ENCODE measurements around the gene ALDH1A2.
"Not testable (repeated sequence)": the region's sequence is repeated elsewhere in the genome, so short reads cannot be mapped to it uniquely, and the experiment has no call there.

Gene ALDH1A2

DNA sequence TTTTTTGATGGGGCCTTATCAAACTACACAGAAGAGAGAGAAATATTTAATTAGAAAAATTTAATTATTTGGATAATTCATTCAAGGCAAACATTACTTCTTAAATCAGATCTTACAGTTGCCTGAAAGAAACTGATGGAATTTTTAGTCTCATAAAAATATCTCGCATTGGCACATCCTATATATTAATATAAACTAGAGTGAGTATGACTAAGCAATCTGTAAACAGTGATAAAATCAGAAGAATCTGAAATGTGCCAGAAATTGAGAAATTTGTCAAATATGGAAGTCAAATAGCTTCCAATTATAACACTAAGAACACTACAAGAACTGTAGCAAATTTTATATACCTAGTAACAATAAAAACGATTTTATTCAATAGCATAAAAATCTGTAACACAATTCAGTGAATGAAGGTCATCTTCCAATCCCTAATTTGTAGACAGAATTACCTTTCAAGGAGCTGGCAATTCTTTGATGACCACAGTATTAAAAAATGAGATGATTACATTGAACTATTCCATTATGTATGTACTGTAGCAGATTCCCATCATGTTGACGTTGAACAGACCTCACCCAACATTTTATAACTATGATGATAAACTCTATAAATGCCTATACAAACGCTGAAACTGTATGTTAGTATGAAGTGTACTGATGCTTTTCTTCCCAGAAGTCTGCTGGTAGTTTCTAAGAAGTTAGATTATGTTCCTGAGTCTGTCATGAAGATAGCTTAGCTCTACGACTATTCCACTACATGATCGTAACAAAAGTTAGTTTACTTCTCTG is 63.0 kb downstream of the ALDH1A2 start:
- peak; percentile 43 for DNase-seq (ENCODE audit: low read depth)
- TF ChIP-seq CTCF (IDR thresholded peaks at IDR 0.05; ENCODE audit: control insufficient read depth, extremely low read depth, insufficient read depth), result no peak

GRCh38 chr15:57999699-58000098 is 65.8 kb downstream of the ALDH1A2 start:
- H3K4me3 ChIP-seq (ENCODE audit: low read depth, low read length); DNase-seq (ENCODE audit: low read depth): not testable (repeated sequence)

More for the DNA sequence above, 63.0 kb downstream of the ALDH1A2 start:
- no peak overlapping the region for H3K4me3 ChIP-seq (ENCODE audit: low read depth, low read length)

DNA sequence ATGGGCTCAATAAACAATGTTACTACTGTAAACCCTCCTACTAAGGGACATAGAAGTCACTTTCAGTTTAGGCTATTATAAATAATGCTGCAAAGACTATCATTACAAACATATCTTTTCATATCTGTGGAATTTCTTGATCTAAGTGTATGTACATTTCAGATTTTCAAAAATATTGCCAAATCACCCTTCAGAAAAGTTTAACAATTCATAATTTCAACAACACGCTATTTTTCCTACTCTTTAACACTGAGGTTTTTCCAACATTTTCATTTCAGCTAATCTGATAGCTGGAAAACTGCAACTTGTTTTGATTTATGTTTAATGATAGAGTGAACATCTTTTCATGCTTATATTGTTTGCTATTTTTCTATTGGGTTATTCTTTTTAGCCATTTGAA is 69.0 kb downstream of the ALDH1A2 start:
- DNase-seq (ENCODE audit: low read depth), result no peak
- H3K4me3 ChIP-seq (ENCODE audit: low read depth, low read length), result no peak overlapping the region
- TF ChIP-seq CTCF (IDR thresholded peaks at IDR 0.05; ENCODE audit: control insufficient read depth, extremely low read depth, insufficient read depth), result no peak

GRCh38 chr15:57994221-57995049 is 71.1 kb downstream of the ALDH1A2 start:
- peak; percentile 37 for DNase-seq (ENCODE audit: low read depth)
- no peak for TF ChIP-seq CTCF (IDR thresholded peaks at IDR 0.05; ENCODE audit: control insufficient read depth, extremely low read depth, insufficient read depth)
- H3K4me3 ChIP-seq (ENCODE audit: low read depth, low read length), result no peak overlapping the region

GRCh38 chr15:57993409-57994145 is 71.9 kb downstream of the ALDH1A2 start:
- no peak overlapping the region for H3K4me3 ChIP-seq (ENCODE audit: low read depth, low read length)
- no peak for DNase-seq (ENCODE audit: low read depth)
- no peak for TF ChIP-seq CTCF (IDR thresholded peaks at IDR 0.05; ENCODE audit: control insufficient read depth, extremely low read depth, insufficient read depth)

- no peak for TF ChIP-seq CTCF (IDR thresholded peaks at IDR 0.05; ENCODE audit: control insufficient read depth, extremely low read depth, insufficient read depth)
- no peak overlapping the region for H3K4me3 ChIP-seq (ENCODE audit: low read depth, low read length)
Observed at GRCh38 chr15:57992761-57993355, 72.7 kb downstream of the ALDH1A2 start.

More at GRCh38 chr15:57992761-57993355, 72.7 kb downstream of the ALDH1A2 start:
- no peak for DNase-seq (ENCODE audit: low read depth)

All from LNCaP clone FGC (cell line).